ENCODE measurements around the gene LAX1.
"Not testable (repeated sequence)": the region's sequence is repeated elsewhere in the genome, so short reads cannot be mapped to it uniquely, and the experiment has no call there.

LAX1 gene

GRCh38 chr1:203754455-203754864, 10.5 kb upstream of the LAX1 start:
- Histone ChIP-seq H3K23ac (ENCODE audit: low read length) (no peak overlapping the region), H3K9ac (ENCODE audit: low read length) (no peak overlapping the region), H4K91ac (ENCODE audit: low read depth, low read length) (peak overlapping the region; percentile 20), H2BK12ac (ENCODE audit: low read length) (peak overlapping the region; percentile 5), H3K4me1 (ENCODE audit: control insufficient read depth in 1 of 2, insufficient read depth in 2 of 2, low read length in 2 of 2) (peaks cover 9 to 10% of the 10 kb centered on the region in 2 experiments), H3K27me3 (ENCODE audit: insufficient read depth, low read length) (no peaks in the 10 kb centered on the region), H4K12ac (ENCODE audit: low read depth, low read length) (no peak overlapping the region), H3K14ac (ENCODE audit: low read length) (no peak overlapping the region), H4K8ac (ENCODE audit: low read depth, low read length) (peak overlapping the region; percentile 42), H3K36me3 (ENCODE audit: control insufficient read depth in 1 of 2, insufficient read depth in 2 of 2, low read length in 2 of 2) (no peaks in the 10 kb centered on the region), H3K4me3 (ENCODE audit: low read depth, low read length) (no peak overlapping the region), H3K27ac (ENCODE audit: low read depth, low read length) (peak overlapping the region; percentile 59), H3K79me1 (ENCODE audit: low read length) (peaks cover 22% of the 10 kb centered on the region), H3K4me2 (ENCODE audit: low read length) (no peak overlapping the region), H3K4ac (ENCODE audit: low read depth, low read length) (no peak overlapping the region), H2AFZ (ENCODE audit: insufficient read depth, low read length, poor library complexity) (no peak overlapping the region), H2BK120ac (ENCODE audit: insufficient read depth, low read length, poor library complexity) (no peak overlapping the region), H3K18ac (ENCODE audit: low read length) (no peak overlapping the region), H2AK5ac (ENCODE audit: low read length) (no peak overlapping the region), H3K79me2 (ENCODE audit: control insufficient read depth, insufficient read depth, low read length, poor library complexity) (peaks cover 1% of the 10 kb centered on the region), H3K9me3 (ENCODE audit: insufficient read depth, low read depth, low read length) (no peaks in the 10 kb centered on the region), H2BK5ac (ENCODE audit: low read depth, low read length, poor library complexity) (no peak overlapping the region)
- DNase-seq, result peak in 1 of 2 donors; percentile 13
- no CpG with 5 or more reads among the region's 4 CpGs for WGBS (ENCODE audit: extremely low coverage, insufficient coverage, insufficient read length)

- no peak overlapping the region for H4K91ac ChIP-seq (ENCODE audit: low read depth, low read length)
- H3K14ac ChIP-seq (ENCODE audit: low read length), result no peak overlapping the region
- H2BK5ac ChIP-seq (ENCODE audit: low read depth, low read length, poor library complexity), result no peak overlapping the region
- H3K36me3 ChIP-seq (ENCODE audit: control insufficient read depth in 1 of 2, insufficient read depth in 2 of 2, low read length in 2 of 2), result no peaks in the 10 kb centered on the region
- peaks cover 1% of the 10 kb centered on the region for H3K79me2 ChIP-seq (ENCODE audit: control insufficient read depth, insufficient read depth, low read length, poor library complexity)
- H3K4me1 ChIP-seq (ENCODE audit: control insufficient read depth in 1 of 2, insufficient read depth in 2 of 2, low read length in 2 of 2), result peaks cover 9 to 13% of the 10 kb centered on the region in 2 experiments
- H3K79me1 ChIP-seq (ENCODE audit: low read length), result peaks cover 25% of the 10 kb centered on the region
- H3K27me3 ChIP-seq (ENCODE audit: insufficient read depth, low read length), result no peaks in the 10 kb centered on the region
- H2BK120ac ChIP-seq (ENCODE audit: insufficient read depth, low read length, poor library complexity), result no peak overlapping the region
- H2AK5ac ChIP-seq (ENCODE audit: low read length), result no peak overlapping the region
- no peak overlapping the region for H3K9ac ChIP-seq (ENCODE audit: low read length)
- H3K27ac ChIP-seq (ENCODE audit: low read depth, low read length), result peak overlapping the region; percentile 70
- H4K12ac ChIP-seq (ENCODE audit: low read depth, low read length), result no peak overlapping the region
- H3K4me2 ChIP-seq (ENCODE audit: low read length), result no peak overlapping the region
- no peak overlapping the region for H2BK12ac ChIP-seq (ENCODE audit: low read length)
- whole genome bisulfite sequencing (ENCODE audit: extremely low coverage, insufficient coverage, insufficient read length), result no CpG with 5 or more reads among the region's 4 CpGs
- H3K23ac ChIP-seq (ENCODE audit: low read length), result no peak overlapping the region
- no peak for DNase-seq
- H3K18ac ChIP-seq (ENCODE audit: low read length), result no peak overlapping the region
- H3K4me3 ChIP-seq (ENCODE audit: low read depth, low read length), result no peak overlapping the region
- H3K4ac ChIP-seq (ENCODE audit: low read depth, low read length), result no peak overlapping the region
- H3K9me3 ChIP-seq (ENCODE audit: insufficient read depth, low read depth, low read length), result no peaks in the 10 kb centered on the region
- no peak overlapping the region for H2AFZ ChIP-seq (ENCODE audit: insufficient read depth, low read length, poor library complexity)
- H4K8ac ChIP-seq (ENCODE audit: low read depth, low read length), result no peak overlapping the region
These were observed 8.9 kb upstream of the LAX1 start for GRCh38 chr1:203756036-203756435.

- not testable (repeated sequence) for H2BK5ac ChIP-seq (ENCODE audit: low read depth, low read length, poor library complexity); H3K18ac ChIP-seq (ENCODE audit: low read length); H3K27me3 ChIP-seq (ENCODE audit: insufficient read depth, low read length); H4K8ac ChIP-seq (ENCODE audit: low read depth, low read length); H3K23ac ChIP-seq (ENCODE audit: low read length); H3K14ac ChIP-seq (ENCODE audit: low read length); H4K12ac ChIP-seq (ENCODE audit: low read depth, low read length); H2AFZ ChIP-seq (ENCODE audit: insufficient read depth, low read length, poor library complexity); H4K91ac ChIP-seq (ENCODE audit: low read depth, low read length); H3K79me2 ChIP-seq (ENCODE audit: control insufficient read depth, insufficient read depth, low read length, poor library complexity); H2BK12ac ChIP-seq (ENCODE audit: low read length); H3K36me3 ChIP-seq (ENCODE audit: control insufficient read depth in 1 of 2, insufficient read depth in 2 of 2, low read length in 2 of 2); H3K4me2 ChIP-seq (ENCODE audit: low read length); H3K9me3 ChIP-seq (ENCODE audit: insufficient read depth, low read depth, low read length); H2AK5ac ChIP-seq (ENCODE audit: low read length); H3K4me3 ChIP-seq (ENCODE audit: low read depth, low read length); H3K9ac ChIP-seq (ENCODE audit: low read length); H3K4ac ChIP-seq (ENCODE audit: low read depth, low read length)
- DNase-seq, result peak in 1 of 2 donors; percentile 63
- WGBS (ENCODE audit: extremely low coverage, insufficient coverage, insufficient read length), result no CpG with 5 or more reads among the region's 2 CpGs
- Histone ChIP-seq H2BK120ac (ENCODE audit: insufficient read depth, low read length, poor library complexity) (peak overlapping the region; percentile 61), H3K4me1 (ENCODE audit: control insufficient read depth in 1 of 2, insufficient read depth in 2 of 2, low read length in 2 of 2) (peaks cover 9 to 13% of the 10 kb centered on the region in 2 experiments), H3K27ac (ENCODE audit: low read depth, low read length) (peak overlapping the region; percentile 48), H3K79me1 (ENCODE audit: low read length) (peaks cover 25% of the 10 kb centered on the region)
These were observed 6.2 kb upstream of the LAX1 start for GRCh38 chr1:203758749-203759148.

- H2BK120ac ChIP-seq (ENCODE audit: insufficient read depth, low read length, poor library complexity), result no peak overlapping the region
- H3K4me2 ChIP-seq (ENCODE audit: low read length), result no peak overlapping the region
- H3K4me1 ChIP-seq (ENCODE audit: control insufficient read depth in 1 of 2, insufficient read depth in 2 of 2, low read length in 2 of 2), result peaks cover 3 to 7% of the 10 kb centered on the region in 2 experiments
- no peaks in the 10 kb centered on the region for H3K9me3 ChIP-seq (ENCODE audit: insufficient read depth, low read depth, low read length)
- no peaks in the 10 kb centered on the region for H3K36me3 ChIP-seq (ENCODE audit: control insufficient read depth in 1 of 2, insufficient read depth in 2 of 2, low read length in 2 of 2)
- no peak overlapping the region for H3K18ac ChIP-seq (ENCODE audit: low read length)
- peaks cover 1% of the 10 kb centered on the region for H3K79me2 ChIP-seq (ENCODE audit: control insufficient read depth, insufficient read depth, low read length, poor library complexity)
- WGBS (ENCODE audit: extremely low coverage, insufficient coverage, insufficient read length), result no CpG with 5 or more reads among the region's 3 CpGs
- no peak overlapping the region for H3K9ac ChIP-seq (ENCODE audit: low read length)
- no peak for DNase-seq
- H3K23ac ChIP-seq (ENCODE audit: low read length), result no peak overlapping the region
- no peak overlapping the region for H2AFZ ChIP-seq (ENCODE audit: insufficient read depth, low read length, poor library complexity)
- no peak overlapping the region for H3K4ac ChIP-seq (ENCODE audit: low read depth, low read length)
- no peak overlapping the region for H4K8ac ChIP-seq (ENCODE audit: low read depth, low read length)
- peaks cover 25% of the 10 kb centered on the region for H3K79me1 ChIP-seq (ENCODE audit: low read length)
- H4K91ac ChIP-seq (ENCODE audit: low read depth, low read length), result no peak overlapping the region
- H2BK12ac ChIP-seq (ENCODE audit: low read length), result no peak overlapping the region
- H3K27me3 ChIP-seq (ENCODE audit: insufficient read depth, low read length), result no peaks in the 10 kb centered on the region
- H3K27ac ChIP-seq (ENCODE audit: low read depth, low read length), result no peak overlapping the region
- no peak overlapping the region for H2BK5ac ChIP-seq (ENCODE audit: low read depth, low read length, poor library complexity)
- H3K14ac ChIP-seq (ENCODE audit: low read length), result no peak overlapping the region
- H2AK5ac ChIP-seq (ENCODE audit: low read length), result no peak overlapping the region
- no peak overlapping the region for H3K4me3 ChIP-seq (ENCODE audit: low read depth, low read length)
- no peak overlapping the region for H4K12ac ChIP-seq (ENCODE audit: low read depth, low read length)
These were observed 4.5 kb upstream of the LAX1 start for GRCh38 chr1:203760506-203760905.
